GM18858 (cell line): ENCODE measurements around the gene PTDSS2.
A peak's percentile ranks its signal among the peaks of the same experiment; 100 is the strongest.
"Not testable (repeated sequence)": the region's sequence is repeated elsewhere in the genome, so short reads cannot be mapped to it uniquely, and the experiment has no call there.

Experiments
- ATAC-seq: cut with Tn5 transposase; IDR thresholded peaks from one replicate; pipeline ENCODE4 v1.9.1; 2021; ENCODE audit not compliant: unreplicated experiment

PTDSS2 gene

DNA sequence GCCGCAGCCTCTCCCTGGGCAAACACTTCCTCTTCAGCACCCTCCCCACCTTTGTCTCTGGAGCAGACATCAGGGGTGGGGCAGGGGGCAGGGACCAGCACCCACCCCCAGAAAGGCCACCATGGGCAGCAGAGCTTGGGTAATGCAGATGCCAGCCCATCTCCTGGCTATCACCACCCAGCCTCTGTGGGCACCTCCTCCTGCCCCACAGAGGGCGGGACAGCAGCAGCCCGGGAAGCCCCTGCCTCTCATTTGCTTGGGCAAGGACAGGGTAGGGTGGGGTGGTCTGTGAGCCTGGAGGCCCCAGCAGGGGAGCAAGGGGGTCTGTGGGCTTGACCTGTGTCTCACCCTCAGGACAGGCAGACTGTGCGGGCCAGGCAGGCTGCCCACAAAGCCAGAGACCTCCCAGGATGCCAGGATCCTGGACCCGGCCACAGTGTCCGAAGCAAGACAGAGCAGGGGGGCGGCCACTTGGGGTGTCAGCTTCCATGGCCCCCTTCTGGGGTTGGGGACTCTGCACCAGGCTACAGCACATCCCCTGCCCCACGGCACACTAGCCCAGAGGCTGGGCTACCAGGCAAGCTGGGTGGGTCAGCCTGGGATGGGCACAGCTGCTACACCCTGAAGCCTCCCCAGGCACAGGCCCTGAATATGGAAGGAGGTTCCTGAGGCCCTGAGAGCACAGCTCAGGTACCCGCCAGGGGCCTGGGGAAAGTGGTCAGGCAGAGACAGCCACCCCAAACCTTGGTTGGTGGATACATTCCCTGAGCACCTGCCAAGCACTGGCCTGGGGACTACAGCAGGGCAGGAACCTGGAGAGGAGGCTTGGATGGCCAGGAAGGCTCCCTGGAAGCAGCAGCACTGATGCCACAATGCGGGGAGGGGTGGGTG lies 52.5 kb downstream of the PTDSS2 start:
- no peak for ATAC-seq

DNA sequence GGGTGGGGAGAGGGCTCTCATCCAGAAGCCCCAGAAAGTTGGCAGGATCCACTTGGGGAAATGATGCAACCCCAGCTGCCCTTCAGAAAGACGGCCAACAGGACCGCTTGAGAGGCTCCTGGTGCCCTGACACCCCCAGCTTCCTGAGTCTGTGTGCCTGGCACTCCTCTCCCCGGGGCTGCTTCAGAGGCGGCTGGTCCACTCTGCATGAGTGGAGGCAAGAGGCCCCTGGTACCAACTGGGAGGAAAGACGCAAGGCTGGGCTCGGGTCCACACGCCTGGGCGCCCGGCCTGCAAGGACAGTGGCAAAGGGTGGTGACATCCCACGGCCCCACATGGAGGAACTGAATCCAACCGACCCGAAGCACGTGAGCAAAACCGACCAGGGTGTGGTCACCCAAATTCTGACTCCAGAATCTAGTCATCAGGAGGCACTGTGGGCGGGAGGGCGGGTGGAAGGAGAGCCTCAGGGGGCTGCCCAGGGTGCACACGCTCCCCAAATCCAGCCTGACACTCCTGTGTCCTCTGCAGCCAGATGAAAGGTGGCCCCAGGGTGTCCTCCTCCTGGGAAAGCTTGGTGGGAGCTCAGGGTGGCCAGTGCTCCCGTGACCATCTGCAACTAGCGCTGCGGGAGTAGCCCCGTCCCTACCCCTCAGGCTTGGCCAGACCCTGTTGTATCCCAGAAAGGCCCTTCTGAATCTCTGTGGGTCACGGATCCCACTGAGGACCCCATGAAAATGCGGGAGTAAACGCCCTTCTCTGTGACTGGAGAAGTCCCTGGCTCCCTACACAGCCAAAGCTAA lies 53.3 kb downstream of the PTDSS2 start:
- ATAC-seq = no peak

DNA sequence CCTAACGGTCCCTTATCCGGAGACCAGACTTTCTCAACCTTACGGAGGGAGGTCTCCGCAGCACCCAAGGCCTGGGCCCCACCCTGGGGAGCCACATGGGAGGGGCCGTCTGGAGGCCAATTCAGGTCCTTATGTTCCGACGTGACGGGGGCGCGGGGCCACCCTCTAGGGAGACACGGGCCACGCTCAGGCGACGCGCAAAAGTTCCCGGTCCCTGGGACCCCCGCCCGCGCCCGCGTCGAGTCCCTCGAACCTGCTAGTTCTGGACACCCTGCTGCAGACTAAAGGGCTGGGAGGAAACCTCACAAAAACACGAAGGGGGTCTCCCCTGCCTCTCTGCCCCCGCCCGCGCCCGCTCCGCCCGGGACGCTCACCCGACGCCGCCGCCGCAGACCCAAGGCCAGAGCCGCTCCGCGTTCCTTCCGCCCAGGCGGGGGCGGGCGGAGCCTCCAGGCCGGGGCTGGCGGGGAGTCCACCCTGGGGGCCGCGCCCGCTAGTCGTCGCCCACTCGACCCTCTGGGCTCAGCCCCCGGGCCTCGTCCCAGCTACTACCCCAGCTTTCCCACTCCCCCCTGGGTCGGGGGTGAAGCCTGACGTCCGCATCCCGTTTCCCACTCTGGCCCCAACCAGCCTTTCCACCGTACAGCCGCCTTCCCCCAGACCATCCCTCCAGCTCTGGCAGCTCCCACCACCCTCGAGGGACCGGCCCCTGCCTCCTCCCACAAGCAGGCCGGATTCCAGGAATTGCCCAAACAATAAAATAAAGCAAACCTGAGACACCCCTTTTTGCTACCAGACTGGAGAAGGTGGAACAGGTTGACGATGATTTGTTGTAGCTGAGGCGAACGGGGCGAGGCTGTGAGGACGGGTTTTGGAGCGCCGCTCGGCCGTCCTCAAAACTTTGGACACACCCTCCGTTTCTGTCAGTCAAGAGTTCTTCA lies 54.2 kb downstream of the PTDSS2 start:
- no peak for ATAC-seq

DNA sequence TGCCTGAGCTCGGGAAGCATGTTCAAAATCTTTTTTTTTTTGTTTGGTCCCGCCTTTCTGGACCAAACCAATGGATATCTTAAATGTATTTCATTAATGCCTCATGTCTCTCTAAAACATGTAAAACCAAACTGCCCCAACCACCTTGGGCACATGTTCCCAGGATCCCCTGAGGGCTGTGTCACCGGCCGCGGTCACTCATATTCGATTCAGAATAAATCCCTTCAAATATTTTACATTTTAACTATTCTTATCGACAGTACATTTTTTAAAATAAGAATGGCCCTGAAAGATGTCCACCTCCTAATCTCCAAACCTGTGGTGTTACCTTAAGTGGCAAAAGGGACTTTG lies 54.9 kb downstream of the PTDSS2 start:
- no peak for ATAC-seq

DNA sequence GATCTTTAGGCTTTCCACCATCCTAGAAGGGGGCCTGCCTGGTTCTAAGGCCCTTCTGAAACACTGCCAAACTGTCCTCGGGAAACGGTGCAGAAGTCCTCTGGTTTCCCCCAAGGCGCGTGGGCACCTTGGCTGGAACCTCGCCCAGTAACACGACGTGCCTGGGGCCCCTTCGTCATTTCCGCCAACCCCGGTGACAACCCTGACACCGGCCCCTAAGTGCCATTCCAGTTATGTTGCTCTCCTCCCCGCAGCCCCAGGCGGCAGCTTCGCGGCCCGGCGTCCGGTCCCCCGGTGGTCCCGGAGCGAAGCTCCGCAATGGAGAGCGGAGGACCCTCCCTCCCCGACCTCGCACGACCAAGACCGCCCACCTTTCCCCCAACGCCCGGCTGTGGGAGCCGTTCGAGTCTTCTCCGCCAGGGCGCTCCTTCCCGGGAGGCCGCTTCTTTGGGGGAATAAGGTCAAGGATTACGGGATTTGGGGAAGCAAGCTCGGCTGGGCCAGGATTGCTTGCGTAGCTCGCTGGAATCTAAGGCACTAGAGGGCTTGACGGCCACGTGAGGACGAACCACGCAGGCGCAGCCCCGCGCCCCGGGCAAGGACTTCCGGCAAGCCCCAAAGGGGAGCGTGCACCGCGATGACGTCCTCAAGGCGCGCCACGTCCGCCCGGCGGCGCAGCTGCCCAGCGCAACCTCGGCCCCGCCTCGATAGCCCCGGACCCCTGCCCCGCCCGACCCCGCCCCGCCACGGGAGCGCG lies 56.3 kb downstream of the PTDSS2 start:
- peak; percentile 55 for ATAC-seq

DNA sequence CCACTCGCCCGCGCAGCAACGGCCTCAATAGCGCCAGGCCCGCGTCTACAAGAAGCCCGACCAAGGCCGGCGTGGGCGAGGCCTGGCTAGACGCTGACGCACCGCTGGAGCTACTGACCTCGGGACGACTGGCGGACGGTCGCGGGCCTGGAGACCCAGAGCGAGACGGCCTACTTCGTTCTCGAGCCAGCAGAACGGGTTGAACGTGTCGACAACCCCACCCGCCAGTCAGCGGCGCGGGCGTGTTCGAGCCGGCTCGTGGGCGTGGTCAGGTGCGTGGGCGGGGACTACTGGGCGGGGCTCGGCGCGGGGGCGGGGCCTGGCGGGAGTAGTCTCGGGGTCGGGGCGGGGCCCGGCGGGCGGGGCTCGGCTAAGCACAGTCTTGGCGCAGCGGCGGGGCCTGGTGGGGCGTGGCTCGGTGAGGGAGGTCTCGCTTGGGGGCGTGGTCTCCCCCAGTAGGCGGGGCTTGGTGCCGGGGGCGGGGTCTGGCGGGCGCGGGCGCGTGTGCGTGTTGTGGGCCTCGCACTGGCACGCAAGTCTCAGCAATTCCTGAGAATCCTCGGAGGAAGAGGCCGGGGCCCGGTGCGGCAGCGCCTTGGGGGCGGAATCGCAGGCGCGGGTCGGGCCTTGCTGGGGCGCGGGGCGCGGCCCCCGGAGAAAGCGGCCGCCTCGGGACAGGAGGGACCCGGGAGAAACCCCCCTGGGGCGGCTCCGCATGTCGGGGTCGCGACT lies 57.1 kb downstream of the PTDSS2 start, which contains the start of gene RNH1:
Gene RNH1, minus strand, starts transcription at position 248 of the 732 bp plus-strand sequence. CDS start 5,080 bp downstream, outside the sequence.
- peak; percentile 18 for ATAC-seq

DNA sequence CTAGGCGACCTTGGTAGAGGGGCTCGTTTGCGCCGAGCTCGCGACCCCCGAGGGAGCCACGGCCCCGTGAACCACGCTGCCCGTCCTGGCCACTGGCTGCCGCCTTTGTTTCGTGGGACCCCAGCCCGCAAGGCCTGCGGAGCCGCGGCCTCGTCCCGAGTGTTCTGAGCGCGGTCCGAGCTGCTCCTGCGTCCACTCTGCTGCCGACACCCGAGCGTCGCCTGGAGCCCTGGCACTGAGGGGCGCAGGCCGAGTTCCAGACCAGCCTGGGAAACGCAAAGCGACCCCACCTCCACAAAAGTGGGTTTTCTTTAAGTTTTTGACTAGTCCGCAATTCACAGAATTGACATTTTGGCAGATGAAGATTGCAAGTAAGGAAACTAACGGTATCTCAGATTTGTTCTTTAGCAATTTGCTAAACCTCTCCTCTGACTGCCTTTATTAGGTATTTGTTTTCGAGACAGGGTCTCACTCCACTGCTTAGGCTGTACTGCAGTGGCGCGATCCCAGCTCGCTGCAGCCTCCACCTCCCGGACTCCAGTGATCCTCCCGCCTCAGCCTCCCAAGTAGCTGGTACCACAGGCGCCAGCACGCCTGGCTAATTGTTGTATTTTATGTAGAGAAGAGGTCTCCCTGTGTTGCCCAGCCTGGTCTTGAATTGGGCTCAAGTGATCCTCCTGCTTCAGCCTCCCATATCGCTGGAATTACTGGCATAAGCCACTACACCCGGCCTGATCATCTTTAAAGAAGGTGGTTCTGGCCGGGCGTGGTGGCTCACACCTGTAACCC lies 57.8 kb downstream of the PTDSS2 start:
- no peak for ATAC-seq

DNA sequence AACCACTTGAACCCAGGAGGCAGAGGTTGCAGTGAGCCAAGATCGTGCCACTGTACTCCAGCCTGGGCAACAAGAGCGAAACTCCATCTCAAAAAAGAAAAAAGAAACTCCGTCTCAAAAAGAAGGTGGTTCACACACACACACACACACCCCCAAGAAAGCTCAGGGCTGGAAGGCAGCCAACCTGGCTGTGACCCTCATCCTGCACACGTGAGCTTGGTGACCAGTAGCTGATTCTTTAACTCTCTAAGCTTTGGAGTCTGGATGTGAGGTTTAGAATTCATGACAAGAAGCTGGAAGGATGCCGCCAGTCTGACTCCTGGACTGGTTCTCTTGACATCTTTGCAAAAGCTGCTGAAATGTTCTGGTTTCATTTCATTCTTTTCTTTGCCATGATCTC lies 58.9 kb downstream of the PTDSS2 start:
- ATAC-seq = no peak

DNA sequence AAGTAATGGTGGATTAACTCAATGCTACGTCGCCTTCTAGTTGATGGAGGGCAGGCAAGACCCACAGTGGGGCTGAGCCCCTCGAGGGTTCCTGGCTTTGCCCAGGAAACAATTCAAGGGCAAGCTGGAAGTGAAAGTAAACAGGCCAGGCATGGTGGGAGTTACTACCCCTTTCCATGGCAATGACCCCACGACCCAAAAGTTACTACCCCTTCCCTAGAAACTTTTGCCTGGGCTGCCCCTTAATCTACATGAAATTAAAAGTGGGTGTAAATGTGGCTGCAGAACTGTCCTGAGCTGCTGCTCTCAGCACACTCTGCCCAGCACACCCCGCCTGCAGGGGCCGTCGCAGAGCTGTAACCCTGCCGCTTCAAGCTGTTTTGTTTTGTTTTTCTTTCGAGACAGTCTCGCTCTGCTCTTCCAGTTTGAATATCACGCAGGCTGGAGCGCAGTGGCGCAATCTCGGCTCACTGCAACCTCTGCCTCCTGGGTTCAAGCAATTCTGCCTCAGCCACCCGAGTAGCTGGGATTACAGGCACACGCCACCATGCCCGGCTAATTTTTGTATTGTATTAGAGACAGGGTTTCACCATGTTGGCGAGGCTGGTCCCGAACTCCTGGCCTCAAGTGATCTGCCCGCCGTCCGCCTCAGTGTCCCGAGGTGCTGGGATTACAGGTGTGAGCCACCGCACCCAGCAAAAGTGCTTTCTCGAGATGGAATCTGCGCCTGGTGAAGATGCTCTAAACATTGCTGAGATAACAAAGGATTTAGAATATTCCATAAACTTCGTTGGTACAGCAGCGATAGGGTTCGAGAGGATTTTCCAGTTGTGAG lies 62.9 kb downstream of the PTDSS2 start:
- no peak for ATAC-seq

DNA sequence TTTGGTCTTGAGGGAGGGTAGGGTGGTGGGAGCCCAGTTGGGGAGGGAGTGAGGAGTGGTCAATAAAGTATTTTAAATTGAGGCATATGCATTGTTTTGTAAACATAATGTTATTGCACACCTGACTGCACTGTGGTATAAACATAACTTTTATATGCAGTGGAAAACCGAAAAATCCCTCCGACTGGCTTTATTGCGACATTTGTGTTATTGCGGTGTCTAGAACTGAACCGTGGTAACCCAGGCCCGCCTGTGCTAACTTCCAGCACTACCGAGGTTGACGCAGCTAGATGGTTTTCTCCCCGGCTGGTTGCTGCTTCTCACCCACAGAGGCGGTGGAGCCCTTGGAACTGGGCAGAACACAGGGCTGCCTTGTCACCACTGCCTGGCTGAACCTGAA lies 64.5 kb downstream of the PTDSS2 start:
- no peak for ATAC-seq

DNA sequence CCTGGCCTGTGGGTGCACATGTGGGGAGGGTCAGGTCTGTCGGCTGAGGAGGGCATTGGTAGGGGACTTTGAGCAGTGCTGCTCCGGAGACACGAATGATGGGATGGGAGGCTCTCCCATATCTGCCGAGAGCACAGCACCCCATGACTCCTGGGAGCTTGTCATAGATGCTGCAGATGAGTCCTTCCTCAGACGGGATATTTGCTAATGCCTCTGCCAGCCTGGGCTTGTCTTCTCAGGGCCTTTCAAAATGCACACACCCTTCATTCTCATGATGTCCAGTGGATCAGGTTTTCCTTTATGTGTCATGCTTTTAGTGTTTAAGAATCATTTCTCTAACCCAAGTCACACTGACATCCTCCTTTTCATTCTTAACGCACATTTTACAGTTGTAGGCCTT lies 65.1 kb downstream of the PTDSS2 start:
- ATAC-seq = no peak

DNA sequence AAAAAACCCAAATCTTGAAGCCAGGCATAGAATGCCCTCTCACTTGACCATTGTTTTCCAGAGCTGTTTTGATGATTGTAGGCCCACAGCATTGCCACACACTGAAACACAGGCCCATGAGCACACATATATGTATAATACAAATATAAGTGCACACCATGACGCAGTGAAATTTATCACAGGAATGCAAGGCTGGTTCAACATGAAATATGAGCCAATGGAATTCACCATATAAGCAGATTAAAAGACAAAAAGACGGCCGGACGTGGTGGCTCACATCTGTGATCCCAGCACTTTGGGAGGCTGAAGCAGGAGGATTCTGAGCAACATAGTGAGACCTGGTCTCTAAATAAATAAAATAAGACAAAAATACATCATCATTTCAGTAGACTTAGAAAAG lies 66.3 kb downstream of the PTDSS2 start:
- ATAC-seq = no peak

DNA sequence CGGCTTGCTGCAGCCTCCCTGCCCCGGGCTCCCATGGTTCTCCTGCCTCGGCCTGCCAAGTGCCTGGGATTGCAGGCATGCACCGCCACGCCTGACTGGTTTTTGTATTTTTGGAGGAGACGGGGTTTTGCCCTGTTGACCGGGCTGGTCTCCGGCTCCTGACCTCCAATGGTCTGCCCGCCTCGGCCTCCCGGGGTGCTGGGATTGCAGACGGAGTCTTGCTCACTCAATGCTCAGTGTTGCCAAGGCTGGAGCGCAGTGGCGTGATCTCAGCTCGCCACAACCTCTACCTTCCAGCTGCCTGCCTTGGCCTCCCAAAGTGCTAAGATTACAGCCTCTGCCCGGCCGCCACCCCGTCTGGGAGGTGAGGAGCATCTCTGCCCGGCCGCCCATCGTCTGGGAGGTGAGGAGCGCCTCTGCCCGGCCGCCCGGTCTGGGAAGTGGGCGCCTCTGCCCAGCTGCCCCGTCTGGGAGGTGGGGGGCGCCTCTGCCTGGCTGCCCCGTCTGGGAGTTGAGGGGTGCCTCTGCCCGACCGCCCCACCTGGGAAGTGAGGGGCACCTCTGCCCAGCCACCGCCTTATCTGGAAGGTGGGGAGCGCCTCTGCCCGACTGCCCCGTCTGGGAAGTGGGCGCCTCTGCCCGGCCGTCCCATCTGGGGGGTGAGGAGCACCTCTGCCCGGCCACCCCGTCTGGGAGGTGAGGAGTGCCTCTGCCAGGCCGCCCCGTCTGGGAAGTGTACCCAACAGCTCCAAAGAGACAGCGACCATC lies 67.0 kb downstream of the PTDSS2 start:
- not testable (repeated sequence) for ATAC-seq

DNA sequence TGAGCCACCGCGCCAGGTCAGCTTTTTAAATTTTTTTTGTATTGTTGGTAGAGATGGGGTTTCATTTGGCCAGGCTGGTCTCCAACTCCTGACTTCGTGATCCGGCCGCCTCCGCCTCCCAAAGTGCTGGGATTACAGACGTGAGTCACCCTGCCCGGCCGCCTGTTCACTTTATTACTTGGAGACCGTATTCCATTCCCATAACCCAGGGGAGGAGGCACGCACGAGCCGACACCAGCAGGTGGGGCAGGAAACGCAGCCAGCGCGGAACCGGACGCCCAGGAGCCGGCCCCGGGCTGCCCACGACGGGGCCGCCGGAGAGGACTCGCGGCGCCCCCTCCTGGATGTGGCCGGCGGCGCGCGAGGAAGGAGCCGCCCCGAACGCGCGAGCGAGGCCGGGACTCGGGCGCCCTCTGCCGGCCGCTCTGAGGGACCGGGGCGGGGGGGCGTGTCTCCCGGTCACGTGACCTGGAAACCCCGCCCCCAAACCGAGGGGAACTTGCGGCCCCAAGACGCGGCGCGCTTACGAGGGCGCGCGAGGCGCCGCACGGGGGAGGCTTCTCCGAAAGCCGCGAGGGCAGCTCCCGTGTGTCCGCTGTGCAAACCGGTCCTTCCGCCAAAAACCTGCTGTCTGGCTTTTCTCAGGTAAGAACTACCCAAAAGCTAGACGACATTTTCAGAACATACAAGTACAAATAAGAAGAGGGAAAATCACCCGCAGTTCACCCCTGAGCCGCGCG lies 68.6 kb downstream of the PTDSS2 start:
- peak; percentile 47 for ATAC-seq

DNA sequence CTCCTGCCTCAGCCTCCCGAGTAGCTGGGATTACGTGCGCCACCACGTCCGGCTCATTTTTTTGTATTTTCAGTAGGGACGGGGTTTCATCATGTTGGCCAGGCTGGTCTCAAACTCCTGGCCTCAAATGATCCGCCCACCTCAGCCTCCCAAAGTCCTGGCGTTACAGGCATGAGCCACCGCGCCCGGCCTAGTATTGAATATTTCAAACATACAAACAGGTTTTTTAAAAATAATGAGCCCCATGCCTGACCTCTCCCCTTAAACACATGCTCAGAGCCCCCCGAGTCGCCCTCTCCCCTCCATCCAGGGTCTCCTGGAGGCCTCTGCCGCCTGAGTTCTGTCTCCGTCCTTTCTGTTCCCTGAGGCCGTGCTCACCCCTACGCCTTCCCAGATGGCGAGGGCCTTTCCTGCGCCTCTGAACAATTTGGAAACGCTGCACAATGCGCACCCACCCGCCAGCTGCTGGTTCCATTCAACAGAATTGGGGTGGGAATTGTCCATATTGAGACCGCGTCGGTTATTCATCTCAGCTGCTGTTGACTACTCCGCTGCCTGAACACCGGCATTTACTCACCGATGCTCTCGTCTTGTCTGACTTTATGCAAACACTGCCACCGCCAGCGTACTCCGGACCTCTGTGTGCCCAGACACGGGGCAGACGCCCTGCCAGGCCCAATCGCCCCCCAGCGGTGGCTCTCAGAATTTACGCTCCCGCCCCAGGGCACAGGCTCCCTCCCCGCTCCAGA lies 70.5 kb downstream of the PTDSS2 start:
- no peak for ATAC-seq

DNA sequence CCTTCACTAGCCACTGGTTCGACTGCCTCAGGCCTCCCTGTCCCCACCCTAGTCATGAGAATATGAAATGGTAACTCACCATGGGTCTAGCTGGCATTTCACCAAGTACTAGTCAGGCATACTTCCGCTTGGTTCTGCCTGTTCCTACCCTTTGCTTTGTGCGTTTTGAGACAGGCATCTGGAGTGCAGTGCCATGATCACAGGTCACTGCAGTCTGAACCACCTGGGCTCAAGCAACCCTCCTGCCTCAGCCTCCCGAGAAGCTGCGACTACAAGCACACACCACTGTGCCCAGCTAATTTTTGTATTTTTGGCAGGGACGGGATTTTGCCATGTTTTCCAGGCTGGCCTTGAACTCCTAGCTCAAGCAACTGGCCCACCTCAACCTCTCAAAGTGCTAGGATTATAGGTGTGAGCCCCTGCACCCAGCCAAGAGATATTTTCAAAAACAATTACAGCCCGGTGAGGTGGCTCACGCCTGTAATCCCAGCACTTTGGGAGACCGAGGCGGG lies 71.2 kb downstream of the PTDSS2 start:
- ATAC-seq = no peak
